GM12874 (cell line): ENCODE results near the gene SETBP1.

ENCODE experiments used
- CTCF ChIP-seq: IDR thresholded peaks from 2 replicates; pipeline ENCODE4 v1.5.1; 2011; ENCODE audit warnings: low read depth, mild to moderate bottlenecking, control low read depth, low read length, moderate library complexity; ENCODE audit not compliant: insufficient read depth

Gene SETBP1

GRCh38 chr18:44803019-44803650 is 122.4 kb downstream of the SETBP1 start:
- TF ChIP-seq CTCF = no peak

GRCh38 chr18:44804033-44804432 is 123.3 kb downstream of the SETBP1 start:
- no peak for TF ChIP-seq CTCF

GRCh38 chr18:44805176-44805575 is 124.5 kb downstream of the SETBP1 start:
- no peak for TF ChIP-seq CTCF

GRCh38 chr18:44805643-44806042 is 125.0 kb downstream of the SETBP1 start:
- TF ChIP-seq CTCF = 0 out of 2 replicates have a peak, but pooled peaks have one; percentile 7

- TF ChIP-seq CTCF = no peak
These were observed 127.1 kb downstream of the SETBP1 start for GRCh38 chr18:44807766-44808165.

GRCh38 chr18:44811572-44812125 is 131.0 kb downstream of the SETBP1 start:
- TF ChIP-seq CTCF = no peak

- no peak for TF ChIP-seq CTCF
These were observed 131.7 kb downstream of the SETBP1 start for GRCh38 chr18:44812426-44812825.

GRCh38 chr18:44813586-44813985 is 132.9 kb downstream of the SETBP1 start:
- no peak for TF ChIP-seq CTCF
